Omental fat pad (tissue), 4 donors: ENCODE results near the gene APBB2. TPM values are rescaled to one million over a fixed set of nuclear protein-coding genes. Genes with fewer than 3 reads are reported as not detected.

Source experiments
- ATAC-seq: fragments of 150-250 bp; one replicate; pipeline ENCODE4 v1.9.1; 2016; ENCODE audit warnings: mild to moderate bottlenecking, moderate library complexity; ENCODE audit not compliant: low FRiP score
- DNase-seq: peaks from one replicate; pipeline ENCODE4 v3.0.0-alpha.2; 2019; ENCODE audit warnings: low spot score
- total RNA-seq, 4 donors: library from RNA; depleted of rRNA; stranded (reverse); fragments of >200 nt; gene quantifications; one replicate each; pipeline ENCODE4 v1.1.0, GENCODE V29; 2016
- TF ChIP-seq, protein P1 (sequence below), 3 donors: fragments of 450-650 bp; IDR thresholded peaks; one replicate each; pipeline ENCODE4 v1.5.1; 2016 to 2017; ENCODE audit warnings: antibody characterized with exemption in 3 of 3, mild to moderate bottlenecking in 3 of 3, moderate library complexity in 2 of 3

APBB2 gene
- total RNA-seq, 4 donors from 2014 or later, result 76.6 to 138 (median 113) TPM

DNA sequence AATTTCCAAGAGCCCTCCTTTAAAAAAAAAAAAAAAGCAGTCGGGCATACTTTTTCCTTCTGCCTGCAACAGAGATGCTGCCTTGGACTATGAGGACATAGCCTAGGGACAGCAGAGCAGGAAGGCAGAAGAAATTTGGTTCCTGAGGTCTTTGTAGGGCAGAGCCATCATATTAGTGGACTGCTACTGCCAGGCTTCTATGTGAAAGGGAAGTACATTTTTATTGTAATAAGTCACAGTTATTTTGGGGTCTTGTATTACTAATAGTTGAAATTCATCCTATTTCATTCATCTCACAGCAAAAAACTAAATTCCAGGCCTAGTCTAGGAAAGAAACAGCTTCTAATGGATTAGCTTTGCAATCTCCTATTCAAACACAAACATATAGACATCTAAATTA lies 253.4 kb downstream of the APBB2 start:
- ATAC-seq (no peak), DNase-seq (no peak)
- TF ChIP-seq, protein P1, sequence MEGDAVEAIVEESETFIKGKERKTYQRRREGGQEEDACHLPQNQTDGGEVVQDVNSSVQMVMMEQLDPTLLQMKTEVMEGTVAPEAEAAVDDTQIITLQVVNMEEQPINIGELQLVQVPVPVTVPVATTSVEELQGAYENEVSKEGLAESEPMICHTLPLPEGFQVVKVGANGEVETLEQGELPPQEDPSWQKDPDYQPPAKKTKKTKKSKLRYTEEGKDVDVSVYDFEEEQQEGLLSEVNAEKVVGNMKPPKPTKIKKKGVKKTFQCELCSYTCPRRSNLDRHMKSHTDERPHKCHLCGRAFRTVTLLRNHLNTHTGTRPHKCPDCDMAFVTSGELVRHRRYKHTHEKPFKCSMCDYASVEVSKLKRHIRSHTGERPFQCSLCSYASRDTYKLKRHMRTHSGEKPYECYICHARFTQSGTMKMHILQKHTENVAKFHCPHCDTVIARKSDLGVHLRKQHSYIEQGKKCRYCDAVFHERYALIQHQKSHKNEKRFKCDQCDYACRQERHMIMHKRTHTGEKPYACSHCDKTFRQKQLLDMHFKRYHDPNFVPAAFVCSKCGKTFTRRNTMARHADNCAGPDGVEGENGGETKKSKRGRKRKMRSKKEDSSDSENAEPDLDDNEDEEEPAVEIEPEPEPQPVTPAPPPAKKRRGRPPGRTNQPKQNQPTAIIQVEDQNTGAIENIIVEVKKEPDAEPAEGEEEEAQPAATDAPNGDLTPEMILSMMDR (IDR thresholded peaks at IDR 0.05), result no peak

DNA sequence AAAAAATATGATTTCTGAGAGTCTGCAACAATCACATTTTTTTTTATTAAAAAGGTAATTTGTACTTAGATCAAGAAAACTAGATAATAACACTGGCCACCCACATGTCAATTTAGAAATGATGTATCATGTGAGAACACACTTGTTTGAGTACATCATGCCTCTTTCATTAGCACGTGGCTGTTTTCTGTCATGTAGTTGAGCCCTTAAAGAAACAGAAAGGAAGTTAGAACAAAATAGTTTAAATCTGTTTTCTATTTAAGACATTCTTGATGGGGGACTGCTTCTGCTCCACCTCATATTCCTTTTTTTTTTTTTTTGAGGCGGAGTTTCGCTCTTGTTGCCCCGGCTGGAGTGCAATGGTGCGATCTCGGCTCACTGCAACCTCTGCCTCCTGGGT lies 257.1 kb downstream of the APBB2 start:
- ATAC-seq (no peak), DNase-seq (no peak)
- TF ChIP-seq, protein P1 (IDR thresholded peaks at IDR 0.05), result no peak

DNA sequence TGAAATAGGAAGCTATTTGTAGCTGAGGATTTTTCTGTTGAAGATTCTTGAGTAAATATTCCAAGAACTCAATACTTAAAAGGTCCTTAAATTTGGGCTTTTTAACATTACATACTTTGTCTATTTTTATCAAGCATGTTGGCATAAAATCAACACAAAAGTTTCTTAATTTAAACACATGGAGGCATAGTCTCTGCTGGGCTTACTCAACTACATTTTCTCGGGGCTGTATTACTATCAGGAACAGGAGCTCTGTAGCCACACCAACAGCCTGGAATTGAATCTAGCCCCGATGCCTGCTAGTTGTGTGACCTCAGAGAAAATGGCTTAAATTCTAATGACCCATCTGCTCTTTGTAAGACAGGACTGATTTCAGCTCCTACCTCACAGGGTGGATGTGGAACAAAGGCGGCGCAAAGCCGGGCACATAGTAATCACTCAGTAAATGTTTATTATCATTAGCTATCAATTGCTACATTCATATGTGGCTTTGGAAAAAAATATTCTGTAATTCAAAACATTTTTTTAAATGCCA lies 257.6 kb downstream of the APBB2 start:
- ATAC-seq (no peak), DNase-seq (no peak)

DNA sequence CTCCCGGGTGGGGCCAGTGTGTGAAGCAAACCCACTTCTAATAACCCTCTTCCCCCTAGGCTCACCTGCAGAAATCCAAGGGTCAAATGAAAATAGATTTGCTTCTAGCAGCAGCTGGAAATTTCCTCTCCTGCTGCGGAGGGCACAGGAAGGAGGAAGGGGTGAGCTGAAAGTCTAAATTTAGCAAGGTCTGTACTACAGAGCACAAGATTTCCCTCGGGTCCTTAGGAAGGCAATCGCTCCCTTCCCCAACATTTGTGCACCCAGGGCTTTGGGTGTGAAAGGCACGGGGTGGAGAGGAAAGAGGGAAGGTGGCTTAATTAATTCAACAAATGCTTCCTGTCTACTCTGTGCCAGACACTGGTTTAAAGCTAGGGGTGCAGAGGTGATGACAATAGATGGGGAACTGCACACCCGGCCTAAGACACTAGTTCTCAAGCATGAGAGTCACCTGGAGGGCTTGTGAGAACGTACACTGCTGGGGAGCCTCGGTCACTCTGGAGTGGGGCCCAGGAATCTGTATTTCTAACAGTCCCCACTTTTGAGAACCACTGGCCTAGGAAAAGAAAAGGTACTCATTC lies 260.2 kb downstream of the APBB2 start:
- TF ChIP-seq, protein P1 (IDR thresholded peaks at IDR 0.05), result no peak
- no peak for DNase-seq

More for the DNA sequence above, 257.6 kb downstream of the APBB2 start:
- TF ChIP-seq, protein P1 (IDR thresholded peaks at IDR 0.05), result no peak

DNA sequence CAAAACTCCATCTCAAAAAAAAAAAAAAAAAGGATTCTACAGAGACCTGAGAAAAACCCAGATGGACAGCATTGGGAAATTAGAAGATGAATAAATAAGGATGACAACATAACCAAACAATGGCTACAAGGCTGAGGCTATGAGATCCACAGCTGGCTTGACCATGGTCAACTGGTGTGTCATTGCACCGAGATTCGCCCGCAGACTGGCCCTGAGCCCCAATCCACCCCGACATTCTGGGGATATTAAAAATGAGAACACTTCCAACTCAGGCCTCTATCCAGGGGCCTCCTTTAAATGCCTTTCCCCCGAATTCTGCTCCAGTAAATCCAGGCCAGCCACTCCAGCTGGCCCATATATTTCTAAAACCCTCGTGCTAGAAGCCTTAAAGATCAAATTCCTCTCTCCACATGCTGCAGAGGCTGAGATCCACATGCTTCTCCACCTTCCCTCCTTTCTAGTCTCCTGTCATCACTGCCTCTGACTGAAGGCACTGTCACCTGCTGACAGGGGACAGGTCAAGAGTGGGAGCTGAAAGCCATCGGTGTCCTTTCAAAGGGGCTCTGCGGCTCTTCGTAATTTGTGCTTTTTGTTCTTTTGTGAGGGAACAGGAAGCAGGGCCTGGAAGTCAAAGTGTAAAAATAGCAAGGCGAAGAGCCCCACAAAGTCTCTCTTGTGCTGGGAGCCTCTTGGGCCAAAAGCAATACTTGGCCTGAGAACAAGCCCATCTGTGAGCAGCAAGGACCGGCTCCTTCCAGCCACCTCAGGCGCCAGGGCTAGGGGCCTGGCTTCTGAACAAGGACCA lies 260.9 kb downstream of the APBB2 start:
- DNase-seq (no peak), ATAC-seq (no peak)
- TF ChIP-seq, protein P1 (IDR thresholded peaks at IDR 0.05), result no peak

More for the DNA sequence above, 260.2 kb downstream of the APBB2 start:
- no peak for ATAC-seq

DNA sequence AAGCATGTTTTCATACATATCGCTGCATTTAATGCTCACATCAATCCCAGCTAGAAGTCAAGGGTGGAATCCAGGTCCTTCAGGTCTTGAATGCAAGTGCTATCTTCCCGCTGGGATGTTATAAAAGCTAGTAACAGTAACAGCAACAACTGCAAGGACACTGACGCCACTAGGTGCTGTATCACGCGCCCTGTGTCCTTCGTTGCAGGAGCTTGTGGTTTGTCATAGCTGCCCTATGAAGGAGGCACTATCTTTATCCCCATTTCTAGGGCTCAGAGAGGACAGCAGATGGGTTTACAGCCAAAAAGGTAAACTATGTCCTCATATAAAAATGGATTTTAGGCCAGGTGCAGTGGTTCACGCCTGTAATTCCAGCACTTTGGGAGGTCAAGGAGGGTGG lies 261.7 kb downstream of the APBB2 start:
- DNase-seq, result no peak
- TF ChIP-seq, protein P1 (IDR thresholded peaks at IDR 0.05), result no peak
- no peak for ATAC-seq
